Activated naive CD8-positive, alpha-beta T cell treated with anti-CD3 and anti-CD28 coated beads for 36 hours (primary cell): ENCODE results near the gene HEATR1. TPM values are rescaled to one million over a fixed set of nuclear protein-coding genes. Genes with fewer than 3 reads are reported as not detected.
"Not testable (repeated sequence)": the region's sequence is repeated elsewhere in the genome, so short reads cannot be mapped to it uniquely, and the experiment has no call there.

ENCODE experiments used
- DNase-seq: peaks from one replicate; pipeline ENCODE4 v3.0.0; 2021
- H3K27ac Mint-ChIP-seq: one replicate; pipeline ENCODE4 v1.8.0; 2022; ENCODE audit warnings: mild to moderate bottlenecking, moderate library complexity, mixed read lengths
- H3K27me3 Mint-ChIP-seq: one replicate; pipeline ENCODE4 v1.8.0; 2022; ENCODE audit warnings: mild to moderate bottlenecking, mixed read lengths
- H3K36me3 Mint-ChIP-seq: one replicate; pipeline ENCODE4 v1.8.0; 2021; ENCODE audit warnings: mild to moderate bottlenecking, mixed read lengths
- H3K4me1 Mint-ChIP-seq: one replicate; pipeline ENCODE4 v1.8.0; 2021; ENCODE audit warnings: mixed read lengths
- H3K4me3 Mint-ChIP-seq: one replicate; pipeline ENCODE4 v1.8.0; 2022; ENCODE audit warnings: mild to moderate bottlenecking, moderate library complexity, mixed read lengths
- H3K9me3 Mint-ChIP-seq: one replicate; pipeline ENCODE4 v1.8.0; 2022; ENCODE audit warnings: mixed read lengths
- total RNA-seq, 2 experiments: library from RNA; stranded (reverse); gene quantifications; one replicate each; pipeline ENCODE4 v1.2.3, GENCODE V29; 2021

HEATR1 gene
- total RNA-seq, 2 experiments from 2014 or later: 101 TPM

GRCh38 chr1:236515443-236515958 is 88.8 kb downstream of the HEATR1 start:
- Mint-ChIP-seq H3K27ac (no peak overlapping the region), H3K4me1 (peaks cover 7% of the 10 kb centered on the region), H3K36me3 (no peaks in the 10 kb centered on the region), H3K27me3 (no peaks in the 10 kb centered on the region), H3K9me3 (no peaks in the 10 kb centered on the region), H3K4me3 (no peak overlapping the region)
- no peak for DNase-seq

GRCh38 chr1:236514703-236515442 is 89.4 kb downstream of the HEATR1 start:
- Mint-ChIP-seq H3K4me3 (no peak overlapping the region), H3K27me3 (no peaks in the 10 kb centered on the region), H3K9me3 (no peaks in the 10 kb centered on the region), H3K27ac (no peak overlapping the region), H3K4me1 (peaks cover 7% of the 10 kb centered on the region), H3K36me3 (no peaks in the 10 kb centered on the region)
- no peak for DNase-seq

- Mint-ChIP-seq H3K27me3 (peaks cover 6% of the 10 kb centered on the region), H3K27ac (no peak overlapping the region), H3K9me3 (no peaks in the 10 kb centered on the region), H3K4me3 (no peak overlapping the region), H3K36me3 (no peaks in the 10 kb centered on the region), H3K4me1 (peaks cover 9% of the 10 kb centered on the region)
- DNase-seq: no peak
These were observed 92.4 kb downstream of the HEATR1 start for GRCh38 chr1:236511735-236512418.

DNA sequence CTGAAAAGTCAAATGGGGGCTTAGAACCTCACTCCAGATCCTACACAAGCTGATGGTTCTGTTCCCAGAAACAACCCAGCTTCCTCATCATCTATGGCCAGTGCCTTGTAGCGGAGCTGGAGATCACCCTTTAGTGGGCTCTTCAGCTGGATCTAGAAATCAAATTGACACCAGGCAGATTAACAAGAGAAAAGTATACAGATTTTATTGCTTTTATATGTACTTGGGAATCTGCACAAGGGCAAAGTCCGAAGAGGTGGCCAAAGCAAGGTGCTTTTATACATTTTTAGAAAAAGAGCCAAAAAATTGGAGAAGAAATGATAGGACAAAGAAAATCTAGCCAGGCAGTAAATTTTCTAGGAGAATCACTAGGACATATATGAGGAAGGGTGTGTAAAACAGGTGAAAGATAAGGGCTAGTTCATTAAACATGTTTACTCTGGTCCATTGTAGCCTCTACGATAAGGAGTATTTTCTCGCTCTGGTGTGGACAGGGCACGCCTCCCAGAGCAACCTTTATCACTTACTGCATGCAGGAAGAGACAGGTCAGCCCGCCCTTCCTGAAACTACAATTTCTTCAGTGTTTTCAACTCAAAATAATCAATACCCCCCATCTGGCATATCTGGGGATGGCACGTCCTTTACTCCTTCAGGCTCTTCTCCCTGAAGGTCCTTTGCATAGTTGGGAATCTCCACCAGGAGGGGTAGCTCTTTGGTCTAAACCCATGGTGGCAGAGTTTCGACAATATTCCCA is 94.5 kb downstream of the HEATR1 start:
- Mint-ChIP-seq H3K27me3 (peaks cover 6% of the 10 kb centered on the region), H3K4me3 (no peak overlapping the region), H3K36me3 (no peaks in the 10 kb centered on the region), H3K4me1 (peaks cover 3% of the 10 kb centered on the region), H3K27ac (no peak overlapping the region), H3K9me3 (no peaks in the 10 kb centered on the region)
- no peak for DNase-seq

DNA sequence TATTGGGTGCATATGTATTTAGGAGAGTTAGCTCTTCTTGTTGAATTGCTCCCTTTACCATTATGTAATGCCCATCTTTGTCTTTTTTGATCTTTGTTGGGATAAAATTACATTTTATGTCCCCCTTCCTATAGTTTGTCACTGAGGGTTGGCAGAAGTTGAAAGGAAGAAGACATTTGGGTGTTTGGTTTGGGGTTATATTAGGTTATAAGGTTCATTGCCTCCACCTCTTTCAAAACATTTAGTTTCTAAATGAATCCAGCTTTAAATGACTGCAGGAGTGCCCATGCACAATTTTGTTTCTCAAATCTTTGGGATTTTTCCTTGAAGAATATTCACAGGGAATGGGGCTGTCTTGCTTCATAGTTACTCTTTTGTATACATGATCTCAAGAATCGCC is 95.1 kb downstream of the HEATR1 start:
- H3K27ac Mint-ChIP-seq: no peak overlapping the region
- no peaks in the 10 kb centered on the region for H3K36me3 Mint-ChIP-seq

DNA sequence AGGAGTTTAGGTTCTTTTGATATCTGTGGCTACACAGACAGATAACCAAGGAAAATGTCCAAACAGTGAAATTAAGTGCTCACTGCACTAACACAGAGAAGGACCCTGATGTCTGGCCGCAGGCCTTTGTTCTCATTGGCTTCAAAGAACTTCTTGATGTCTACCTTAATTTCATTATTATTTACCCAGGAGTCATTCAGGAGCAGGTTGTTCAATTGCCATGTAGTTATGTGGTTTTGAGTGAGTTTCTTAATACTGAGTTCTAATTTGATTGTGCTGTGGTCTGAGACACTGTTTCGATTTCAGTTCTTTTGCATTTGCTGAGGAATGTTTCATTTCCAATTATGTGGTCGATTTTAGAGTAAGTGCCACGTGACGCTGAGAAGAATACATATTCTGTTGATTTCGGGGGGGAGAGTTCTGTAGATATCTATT is 95.7 kb downstream of the HEATR1 start:
- H3K27ac Mint-ChIP-seq: no peak overlapping the region

More for the DNA sequence above, 95.1 kb downstream of the HEATR1 start:
- H3K9me3 Mint-ChIP-seq: no peaks in the 10 kb centered on the region
- DNase-seq: no peak
- H3K27me3 Mint-ChIP-seq: peaks cover 6% of the 10 kb centered on the region
- no peak overlapping the region for H3K4me3 Mint-ChIP-seq
- peaks cover 3% of the 10 kb centered on the region for H3K4me1 Mint-ChIP-seq

DNA sequence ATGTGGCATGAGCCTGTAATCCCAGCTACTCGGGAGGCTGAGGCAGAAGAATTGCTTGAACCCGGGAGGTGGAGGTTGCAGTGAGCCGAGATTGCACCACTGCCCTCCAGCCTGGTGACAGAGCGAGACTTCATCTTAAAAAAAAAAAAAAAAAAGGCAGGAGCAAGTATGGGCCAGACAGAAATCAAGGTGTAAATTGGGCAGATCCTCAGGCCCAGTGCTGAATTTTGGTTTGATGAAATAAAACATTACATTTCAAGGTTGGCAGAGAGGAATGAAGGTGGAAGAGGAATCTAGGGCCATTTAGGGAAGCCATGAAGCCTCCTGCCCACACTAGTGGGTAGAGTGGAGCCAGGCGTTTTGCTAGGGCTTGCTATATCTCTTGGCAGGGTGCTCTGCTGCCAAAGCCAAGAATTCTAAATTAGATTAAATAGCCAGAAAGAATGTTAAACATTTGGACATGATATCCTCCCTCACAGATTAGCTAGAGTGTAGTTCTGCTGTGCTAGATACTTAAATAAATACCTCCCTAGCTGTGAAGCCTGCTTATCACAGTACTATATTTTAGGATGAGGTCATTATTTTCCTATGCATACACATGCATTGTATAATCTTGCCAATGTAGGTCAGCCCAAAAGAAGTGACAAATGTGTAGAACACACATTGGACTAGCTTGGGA is 97.2 kb downstream of the HEATR1 start:
- Mint-ChIP-seq H3K9me3 (no peaks in the 10 kb centered on the region), H3K4me1 (peaks cover 13% of the 10 kb centered on the region), H3K27me3 (peaks cover 11% of the 10 kb centered on the region), H3K36me3 (no peaks in the 10 kb centered on the region), H3K27ac (no peak overlapping the region), H3K4me3 (no peak overlapping the region)
- DNase-seq: no peak

More for the DNA sequence above, 95.7 kb downstream of the HEATR1 start:
- no peak for DNase-seq
- Mint-ChIP-seq H3K27me3 (peaks cover 6% of the 10 kb centered on the region), H3K4me3 (no peak overlapping the region), H3K4me1 (peaks cover 3% of the 10 kb centered on the region), H3K36me3 (no peaks in the 10 kb centered on the region), H3K9me3 (no peaks in the 10 kb centered on the region)

- H3K27me3 Mint-ChIP-seq, H3K27ac Mint-ChIP-seq, H3K36me3 Mint-ChIP-seq, H3K9me3 Mint-ChIP-seq, H3K4me3 Mint-ChIP-seq, DNase-seq: not testable (repeated sequence)
- peaks cover 13% of the 10 kb centered on the region for H3K4me1 Mint-ChIP-seq
These were observed 100.0 kb downstream of the HEATR1 start for GRCh38 chr1:236504338-236504737.

- peak overlapping the region; percentile 50 for H3K4me3 Mint-ChIP-seq
- H3K27ac Mint-ChIP-seq: peak overlapping the region; percentile 8
These were observed 101.2 kb downstream of the HEATR1 start for GRCh38 chr1:236502972-236503639.

GRCh38 chr1:236502579-236502971 is 101.7 kb downstream of the HEATR1 start:
- no peaks in the 10 kb centered on the region for H3K36me3 Mint-ChIP-seq
- no peak overlapping the region for H3K27ac Mint-ChIP-seq
- H3K27me3 Mint-ChIP-seq: peaks cover 5% of the 10 kb centered on the region
- no peak for DNase-seq
- peak overlapping the region; percentile 50 for H3K4me3 Mint-ChIP-seq
- H3K4me1 Mint-ChIP-seq: peaks cover 9% of the 10 kb centered on the region
- H3K9me3 Mint-ChIP-seq: no peaks in the 10 kb centered on the region

More at GRCh38 chr1:236502972-236503639, 101.2 kb downstream of the HEATR1 start:
- no peak for DNase-seq
- Mint-ChIP-seq H3K27me3 (peaks cover 5% of the 10 kb centered on the region), H3K9me3 (no peaks in the 10 kb centered on the region), H3K36me3 (no peaks in the 10 kb centered on the region), H3K4me1 (peaks cover 9% of the 10 kb centered on the region)

- no peaks in the 10 kb centered on the region for H3K36me3 Mint-ChIP-seq
- H3K4me1 Mint-ChIP-seq: peaks cover 9% of the 10 kb centered on the region
- peaks cover 12% of the 10 kb centered on the region for H3K27me3 Mint-ChIP-seq
These were observed 103.2 kb downstream of the HEATR1 start for GRCh38 chr1:236501093-236501492.

More at GRCh38 chr1:236501093-236501492, 103.2 kb downstream of the HEATR1 start:
- H3K9me3 Mint-ChIP-seq: no peaks in the 10 kb centered on the region
- H3K27ac Mint-ChIP-seq: no peak overlapping the region
- no peak for DNase-seq
- no peak overlapping the region for H3K4me3 Mint-ChIP-seq
